Stimulated activated memory B cell treated with anti-CD40 and anti-IgM and Interleukin-4, amounts not matched to agents 10 μg/mL and 1 μg/mL and 100 μg/mL, for 72 hours (primary cell): ENCODE measurements around the gene HTT-AS.
A peak's percentile ranks its signal among the peaks of the same experiment; 100 is the strongest.
"Not testable (repeated sequence)": the region's sequence is repeated elsewhere in the genome, so short reads cannot be mapped to it uniquely, and the experiment has no call there.

Experiments used
- ATAC-seq: fragments of 150-1000 bp; cut with Tn5 transposase; 2 replicates; pipeline ENCODE4 v1.10.0; 2021
- H3K27ac Mint-ChIP-seq: one replicate; pipeline ENCODE4 v1.8.0; 2022; ENCODE audit warnings: mild to moderate bottlenecking, mixed read lengths
- H3K27me3 Mint-ChIP-seq: one replicate; pipeline ENCODE4 v1.8.0; 2022; ENCODE audit warnings: mixed read lengths
- H3K36me3 Mint-ChIP-seq: one replicate; pipeline ENCODE4 v1.8.0; 2022; ENCODE audit warnings: mixed read lengths
- H3K4me1 Mint-ChIP-seq: one replicate; pipeline ENCODE4 v1.8.0; 2022; ENCODE audit warnings: mixed read lengths
- H3K4me3 Mint-ChIP-seq: one replicate; pipeline ENCODE4 v1.8.0; 2022; ENCODE audit warnings: mild to moderate bottlenecking, moderate library complexity, mixed read lengths
- H3K9me3 Mint-ChIP-seq: one replicate; pipeline ENCODE4 v1.8.0; 2022; ENCODE audit warnings: mixed read lengths

The HTT-AS gene

GRCh38 chr4:3073158-3074077, 920 bp downstream of the HTT-AS start:
- Mint-ChIP-seq H3K4me1 (peaks cover 34% of the 10 kb centered on the region), H3K27me3 (no peaks in the 10 kb centered on the region), H3K27ac (peak overlapping the region; percentile 84), H3K9me3 (no peaks in the 10 kb centered on the region), H3K4me3 (peak overlapping the region; percentile 93), H3K36me3 (peaks cover 30% of the 10 kb centered on the region)
- no peak for ATAC-seq

DNA sequence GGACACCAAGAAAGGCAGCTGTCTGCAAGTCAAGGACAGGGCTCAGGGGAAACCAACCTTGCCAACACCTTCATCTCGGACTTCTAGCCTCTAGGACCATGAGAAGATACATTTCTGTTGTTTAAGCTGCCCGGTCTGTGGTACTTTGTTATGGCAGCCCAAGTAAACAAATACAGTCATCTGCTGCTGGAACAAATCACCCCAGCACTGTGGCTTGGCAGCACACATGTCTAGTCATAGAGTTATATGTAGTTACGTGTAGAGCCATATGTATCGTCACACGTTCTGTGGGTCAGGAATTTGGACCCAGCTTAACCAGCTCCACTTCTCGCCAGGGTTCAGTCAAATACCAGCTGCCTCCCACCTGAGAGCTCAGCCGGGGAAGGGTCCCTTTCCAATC, 2.5 kb downstream of the HTT-AS start:
- ATAC-seq: no peak
- H3K4me1 Mint-ChIP-seq: peaks cover 18% of the 10 kb centered on the region
- H3K36me3 Mint-ChIP-seq: peaks cover 33% of the 10 kb centered on the region
- H3K27me3 Mint-ChIP-seq: no peaks in the 10 kb centered on the region
- H3K9me3 Mint-ChIP-seq: no peaks in the 10 kb centered on the region
- H3K27ac Mint-ChIP-seq: no peak overlapping the region
- no peak overlapping the region for H3K4me3 Mint-ChIP-seq

GRCh38 chr4:3070709-3071500, 3.4 kb downstream of the HTT-AS start:
- Mint-ChIP-seq H3K27me3 (no peaks in the 10 kb centered on the region), H3K4me1 (peaks cover 9% of the 10 kb centered on the region), H3K4me3 (no peak overlapping the region), H3K9me3 (no peaks in the 10 kb centered on the region), H3K27ac (no peak overlapping the region), H3K36me3 (peaks cover 36% of the 10 kb centered on the region)
- ATAC-seq: no peak

DNA sequence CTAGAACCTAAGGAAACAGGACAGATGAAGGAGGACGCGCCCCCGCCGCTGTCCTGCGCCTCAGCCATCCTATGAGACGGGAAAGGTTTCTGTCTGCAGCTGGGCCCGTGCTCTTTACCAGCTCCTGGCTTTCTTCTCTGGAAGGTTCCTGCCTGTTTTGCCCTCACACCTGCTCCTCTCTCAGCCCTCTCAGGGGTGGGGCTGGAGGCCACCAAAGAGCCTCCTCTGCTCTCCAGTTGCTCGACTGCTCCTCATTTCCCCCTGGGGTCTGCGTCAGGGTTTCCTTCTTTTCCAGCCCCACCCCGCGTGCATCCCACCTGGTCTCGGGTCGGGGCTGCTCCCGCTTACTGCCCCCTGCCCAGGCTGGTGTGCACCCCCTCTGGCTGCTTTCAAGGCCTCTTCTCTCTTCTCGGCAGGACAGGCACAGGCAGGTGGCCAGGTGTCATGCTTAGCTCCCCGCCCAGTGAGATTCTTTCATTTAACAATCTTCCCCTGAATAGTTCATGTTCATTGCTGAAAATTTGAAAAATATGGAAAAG, 4.6 kb downstream of the HTT-AS start:
- no peak for ATAC-seq
- no peaks in the 10 kb centered on the region for H3K4me1 Mint-ChIP-seq
- peaks cover 34% of the 10 kb centered on the region for H3K36me3 Mint-ChIP-seq
- H3K4me3 Mint-ChIP-seq: no peak overlapping the region
- no peaks in the 10 kb centered on the region for H3K27me3 Mint-ChIP-seq
- H3K9me3 Mint-ChIP-seq: no peaks in the 10 kb centered on the region
- H3K27ac Mint-ChIP-seq: no peak overlapping the region

- no peak for ATAC-seq
- H3K36me3 Mint-ChIP-seq: peaks cover 43% of the 10 kb centered on the region
- H3K4me1 Mint-ChIP-seq: peaks cover 5% of the 10 kb centered on the region
- no peak overlapping the region for H3K4me3 Mint-ChIP-seq
- no peaks in the 10 kb centered on the region for H3K27me3 Mint-ChIP-seq
- no peaks in the 10 kb centered on the region for H3K9me3 Mint-ChIP-seq
- no peak overlapping the region for H3K27ac Mint-ChIP-seq
These were observed 6.8 kb downstream of the HTT-AS start for GRCh38 chr4:3067473-3068001.

GRCh38 chr4:3066836-3067400, 7.4 kb downstream of the HTT-AS start:
- Mint-ChIP-seq H3K4me1 (peaks cover 8% of the 10 kb centered on the region), H3K27me3 (no peaks in the 10 kb centered on the region), H3K36me3 (peaks cover 41% of the 10 kb centered on the region), H3K4me3 (no peak overlapping the region), H3K27ac (no peak overlapping the region), H3K9me3 (no peaks in the 10 kb centered on the region)
- ATAC-seq: no peak

DNA sequence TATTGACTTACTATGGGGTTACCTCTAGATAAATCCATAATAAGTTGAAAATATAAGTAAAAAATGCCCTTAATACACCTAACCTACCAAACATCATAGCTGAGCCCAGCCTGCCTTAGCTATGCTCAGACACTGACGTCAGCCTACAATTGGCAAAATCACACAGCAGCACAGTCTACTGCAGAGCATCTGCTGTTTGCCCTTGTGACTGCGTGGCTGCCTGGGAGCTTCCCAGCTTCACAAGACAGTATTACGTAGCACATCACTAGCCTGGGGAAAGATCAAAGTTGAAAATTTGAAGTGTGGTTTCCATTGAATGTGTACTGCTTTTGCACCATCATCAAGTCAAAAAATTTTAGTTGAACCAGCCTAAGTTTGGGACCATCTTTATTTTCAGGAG, 8.8 kb downstream of the HTT-AS start:
- Mint-ChIP-seq H3K4me3 (no peak overlapping the region), H3K36me3 (peaks cover 45% of the 10 kb centered on the region), H3K4me1 (peaks cover 14% of the 10 kb centered on the region), H3K27ac (no peak overlapping the region), H3K9me3 (no peaks in the 10 kb centered on the region), H3K27me3 (no peaks in the 10 kb centered on the region)
- no peak for ATAC-seq

DNA sequence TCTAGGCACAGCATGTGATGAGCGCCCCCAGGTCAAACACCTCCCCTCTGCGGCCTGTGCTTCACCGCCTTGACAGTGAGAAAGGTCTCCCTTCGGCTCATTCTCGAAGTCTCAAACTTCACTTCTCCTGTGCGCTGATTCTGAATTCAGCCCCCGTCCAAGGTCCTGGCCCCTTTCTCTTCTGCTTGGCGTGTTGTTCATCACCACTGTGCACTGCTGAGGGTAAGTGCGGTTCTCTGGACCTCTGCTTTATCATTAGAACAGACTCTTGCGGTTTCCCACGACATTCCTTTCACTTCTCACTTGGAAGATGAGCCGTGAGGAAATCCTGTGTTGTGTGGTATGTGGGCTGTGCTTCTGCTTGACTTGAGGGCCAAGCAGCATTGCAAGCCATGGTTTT, 11.9 kb downstream of the HTT-AS start:
- Mint-ChIP-seq H3K27me3 (no peaks in the 10 kb centered on the region), H3K4me1 (peaks cover 32% of the 10 kb centered on the region), H3K9me3 (no peaks in the 10 kb centered on the region), H3K4me3 (no peak overlapping the region), H3K36me3 (peaks cover 36% of the 10 kb centered on the region), H3K27ac (no peak overlapping the region)
- ATAC-seq: no peak

GRCh38 chr4:3060946-3061345, 13.4 kb downstream of the HTT-AS start:
- Mint-ChIP-seq H3K27ac (peak overlapping the region; percentile 19), H3K9me3 (no peaks in the 10 kb centered on the region), H3K27me3 (no peaks in the 10 kb centered on the region), H3K4me3 (no peak overlapping the region), H3K4me1 (peaks cover 32% of the 10 kb centered on the region), H3K36me3 (peaks cover 35% of the 10 kb centered on the region)
- ATAC-seq: no peak

DNA sequence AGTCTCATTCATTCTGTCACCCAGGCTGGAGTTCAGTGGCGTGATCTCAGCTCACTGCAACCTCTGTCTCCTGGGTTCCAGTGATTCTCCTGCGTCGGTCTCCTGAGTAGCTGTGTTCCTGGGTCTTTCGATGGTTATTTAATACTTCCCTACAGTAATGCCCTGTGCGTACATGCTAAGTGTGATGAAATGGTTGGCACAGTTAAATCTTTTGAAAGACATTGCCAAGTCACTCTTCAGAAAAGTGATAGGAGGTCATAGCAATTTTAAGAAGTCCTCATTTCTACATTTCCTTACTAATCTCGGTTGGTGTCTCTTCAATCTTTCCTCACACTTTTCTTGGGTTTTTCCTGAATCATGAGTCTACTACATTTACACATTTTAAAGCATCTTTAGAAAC, 14.4 kb downstream of the HTT-AS start:
- H3K27me3 Mint-ChIP-seq: no peaks in the 10 kb centered on the region
- no peak for ATAC-seq
- peaks cover 35% of the 10 kb centered on the region for H3K36me3 Mint-ChIP-seq
- H3K4me1 Mint-ChIP-seq: peaks cover 32% of the 10 kb centered on the region
- peaks cover 3% of the 10 kb centered on the region for H3K9me3 Mint-ChIP-seq
- H3K27ac Mint-ChIP-seq: peak overlapping the region; percentile 93
- H3K4me3 Mint-ChIP-seq: no peak overlapping the region

GRCh38 chr4:3054169-3054759, 20.1 kb downstream of the HTT-AS start:
- Mint-ChIP-seq H3K36me3 (peaks cover 26% of the 10 kb centered on the region), H3K27ac (no peak overlapping the region), H3K27me3 (no peaks in the 10 kb centered on the region)

GRCh38 chr4:3051141-3051897, 23.0 kb downstream of the HTT-AS start:
- not testable (repeated sequence) for H3K4me3 Mint-ChIP-seq, ATAC-seq, H3K27me3 Mint-ChIP-seq, H3K9me3 Mint-ChIP-seq, H3K27ac Mint-ChIP-seq
- Mint-ChIP-seq H3K36me3 (peaks cover 20% of the 10 kb centered on the region), H3K4me1 (peaks cover 18% of the 10 kb centered on the region)

More at GRCh38 chr4:3054169-3054759, 20.1 kb downstream of the HTT-AS start:
- Mint-ChIP-seq H3K9me3 (peaks cover 3% of the 10 kb centered on the region), H3K4me1 (peaks cover 12% of the 10 kb centered on the region), H3K4me3 (no peak overlapping the region)
- no peak for ATAC-seq

DNA sequence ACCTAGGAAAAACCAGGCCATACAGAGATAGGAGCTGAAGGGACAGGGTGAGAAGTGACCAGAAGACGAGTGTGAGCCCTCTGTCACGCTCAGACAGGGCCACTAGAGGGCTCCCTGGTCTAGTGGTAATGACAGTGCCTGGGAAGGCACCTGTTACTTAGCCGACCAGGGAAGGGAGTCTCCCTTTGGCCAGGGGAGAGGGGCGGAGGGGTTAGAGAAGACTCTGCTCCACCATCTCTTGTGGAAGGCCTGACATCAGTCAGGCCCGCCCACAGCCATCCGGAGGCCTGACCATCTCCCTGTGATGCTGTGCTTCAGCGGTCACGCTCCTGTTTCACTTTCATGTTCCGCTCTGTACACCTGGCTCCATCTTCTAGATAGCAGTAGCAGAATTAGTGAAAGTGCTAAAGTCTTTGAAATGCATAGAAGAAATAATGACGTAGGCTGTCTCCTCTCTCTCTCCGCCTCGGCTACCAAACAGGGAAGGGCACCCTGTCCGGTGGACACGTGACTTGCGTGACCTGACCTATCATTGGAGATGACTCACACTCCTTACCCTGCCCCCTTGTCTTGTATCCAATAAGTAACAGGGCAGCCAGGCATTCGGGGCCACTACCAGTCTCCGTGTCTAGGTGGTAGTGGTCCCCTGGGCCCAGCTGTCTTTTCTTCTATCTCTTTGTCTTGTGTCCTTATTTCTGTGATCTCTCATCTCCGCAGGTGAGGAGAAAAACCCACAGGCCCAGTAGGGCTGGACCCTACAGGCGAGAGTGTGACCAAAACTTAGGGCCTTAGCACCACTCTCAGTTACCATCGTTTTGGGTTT, 26.7 kb downstream of the HTT-AS start:
- peaks cover 27% of the 10 kb centered on the region for H3K36me3 Mint-ChIP-seq
- H3K4me1 Mint-ChIP-seq: peaks cover 49% of the 10 kb centered on the region
- peaks cover 5% of the 10 kb centered on the region for H3K9me3 Mint-ChIP-seq
- peak overlapping the region; percentile 93 for H3K27ac Mint-ChIP-seq
- peak overlapping the region; percentile 67 for H3K4me3 Mint-ChIP-seq
- peak; percentile 94 for ATAC-seq
- no peaks in the 10 kb centered on the region for H3K27me3 Mint-ChIP-seq
